ENCODE results near the gene GAS7.

GRCh38 chr17:9934331-9934730, 264.1 kb downstream of the GAS7 start:
- TF ChIP-seq CTCF (conservative IDR thresholded peaks at IDR 0.05; ENCODE audit: low read depth in 2 of 2) (no peak), EZH2 (IDR thresholded peaks at IDR 0.05; ENCODE audit: low read depth, unreplicated experiment) (no peak), CREB1 (CRISPR knock-in tag; IDR thresholded peaks at IDR 0.05; ENCODE audit: low read depth) (no peak), REST (IDR thresholded peaks at IDR 0.05; ENCODE audit: unreplicated experiment) (no peak), POLR2AphosphoS5 (IDR thresholded peaks at IDR 0.05; ENCODE audit: low read depth) (no peak), EZH2phosphoT487 (IDR thresholded peaks at IDR 0.05; ENCODE audit: unreplicated experiment) (no peak), NANOG (IDR thresholded peaks at IDR 0.05; ENCODE audit: borderline replicate concordance) (no peak), JUNB (IDR thresholded peaks at IDR 0.05; ENCODE audit: unreplicated experiment) (no peak), ZNF331 (CRISPR knock-in tag; IDR thresholded peaks at IDR 0.05; ENCODE audit: low read depth) (no peak), ZNF462 (CRISPR knock-in tag; IDR thresholded peaks at IDR 0.05) (no peak), ETS1 (IDR thresholded peaks at IDR 0.05) (no peak), STAT1 (IDR thresholded peaks at IDR 0.05; ENCODE audit: unreplicated experiment) (no peak)
